GM10266 (cell line): ENCODE measurements around the gene GIPC3.
A peak's percentile ranks its signal among the peaks of the same experiment; 100 is the strongest.

Experiments used
- DNase-seq: peaks from one replicate; pipeline ENCODE4 v3.0.0; 2012; ENCODE audit errors: extremely low spot score
- CTCF ChIP-seq: IDR thresholded peaks from 2 replicates; pipeline ENCODE4 v1.5.1; 2012; ENCODE audit warnings: mild to moderate bottlenecking, low read depth; ENCODE audit not compliant: control insufficient read depth, insufficient read depth; ENCODE audit errors: missing control alignments

GIPC3 gene

GRCh38 chr19:3573858-3574637 is 11.2 kb upstream of the GIPC3 start:
- no peak for TF ChIP-seq CTCF
- DNase-seq: peak; percentile 97

DNA sequence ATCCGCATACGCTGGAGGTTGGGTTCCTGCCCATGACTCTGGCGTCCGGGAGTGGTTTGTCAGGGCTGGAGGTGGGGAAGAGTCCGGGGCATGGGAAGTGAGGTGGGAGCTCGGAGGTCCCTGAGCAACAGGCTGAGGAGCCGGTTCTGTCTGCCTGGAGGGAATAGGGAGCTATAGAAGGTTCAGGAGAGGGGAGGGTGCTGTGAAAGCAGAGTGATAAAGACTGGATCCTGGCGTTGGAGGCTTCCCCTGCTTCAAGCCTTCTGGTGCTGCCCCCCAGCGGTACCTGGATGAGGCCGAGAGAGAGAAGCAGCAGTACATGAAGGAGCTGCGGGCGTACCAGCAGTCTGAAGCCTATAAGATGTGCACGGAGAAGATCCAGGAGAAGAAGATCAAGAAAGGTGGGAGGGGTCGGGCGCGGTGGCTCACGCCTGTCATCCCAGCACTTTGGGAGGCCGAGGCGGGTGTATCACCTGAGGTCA is 10.0 kb upstream of the GIPC3 start:
- no peak for TF ChIP-seq CTCF
- DNase-seq: no peak

DNA sequence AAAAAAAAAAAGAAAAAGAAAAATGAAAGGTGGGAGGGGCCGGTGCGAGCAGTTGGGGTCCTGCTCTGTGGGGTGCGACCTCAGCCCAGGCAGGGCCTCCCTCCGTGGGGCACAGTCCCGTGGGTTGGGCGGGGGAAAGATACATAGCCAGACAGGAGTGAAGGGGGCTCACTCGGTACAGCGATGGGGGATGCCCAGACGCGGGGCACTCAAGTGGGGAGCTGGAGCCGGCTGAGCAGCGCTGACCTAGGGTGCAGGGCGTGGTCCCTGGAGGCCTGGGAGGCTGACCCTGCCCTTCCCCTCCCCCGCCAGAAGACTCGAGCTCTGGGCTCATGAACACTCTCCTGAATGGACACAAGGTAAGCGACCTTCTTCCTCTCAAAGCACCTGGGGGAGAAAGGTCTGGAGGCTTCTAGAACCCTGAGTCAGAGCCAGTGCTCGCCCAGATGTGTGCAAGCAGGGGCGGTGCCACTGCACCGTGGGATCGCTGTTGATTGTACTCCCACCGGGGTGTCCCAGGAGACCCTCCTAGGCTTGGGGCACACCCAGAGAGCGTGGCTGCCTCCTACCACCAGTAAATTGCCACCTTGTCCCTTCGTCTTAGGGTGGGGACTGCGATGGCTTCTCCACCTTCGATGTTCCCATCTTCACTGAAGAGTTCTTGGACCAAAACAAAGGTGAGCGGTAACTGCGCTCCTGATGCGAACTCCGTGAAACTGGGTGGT is 9.2 kb upstream of the GIPC3 start:
- TF ChIP-seq CTCF: no peak
- no peak for DNase-seq

- DNase-seq: no peak
- no peak for TF ChIP-seq CTCF
Observed at GRCh38 chr19:3576696-3577443, 8.4 kb upstream of the GIPC3 start.

- DNase-seq: no peak
- TF ChIP-seq CTCF: no peak
Observed at GRCh38 chr19:3577723-3578344, 7.4 kb upstream of the GIPC3 start.

DNA sequence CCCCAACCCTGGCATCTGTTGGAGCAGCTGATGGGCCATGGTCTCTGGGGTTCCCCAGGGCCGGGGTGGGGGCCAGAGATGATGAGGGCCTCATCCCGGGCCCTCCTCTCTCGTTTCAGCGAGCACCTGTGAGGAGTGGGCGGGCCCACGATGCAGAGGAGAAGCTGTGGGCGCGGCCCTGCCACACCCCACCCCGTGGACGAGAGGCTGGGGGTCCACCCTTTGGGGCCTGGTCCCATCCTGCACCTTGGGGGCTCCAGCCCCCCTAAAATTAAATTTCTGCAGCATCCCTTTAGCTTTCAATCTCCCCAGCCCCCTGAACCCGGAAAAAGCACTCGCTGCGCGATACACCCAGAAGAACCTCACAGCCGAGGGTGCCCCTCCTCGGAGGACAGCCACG is 6.9 kb upstream of the GIPC3 start:
- TF ChIP-seq CTCF: no peak
- no peak for DNase-seq
